RWPE2 (cell line): ENCODE results near the gene SPTB.

Source experiments
- ATAC-seq: fragments of 200-7000 bp; cut with Tn5 transposase; 3 replicates; pipeline ENCODE4 v1.9.1; 2021; ENCODE audit warnings: low read depth
- DNase-seq: peaks from one replicate; pipeline ENCODE4 v3.0.0-alpha.2; 2020; ENCODE audit warnings: low spot score
- H3K27ac ChIP-seq: fragments of 450-650 bp; 2 replicates; pipeline ENCODE4 v1.5.1; 2017; ENCODE audit warnings: mild to moderate bottlenecking; ENCODE audit not compliant: poor library complexity, severe bottlenecking
- H3K27me3 ChIP-seq: fragments of 250-450 bp; sonication (Bioruptor Pico); 2 replicates; pipeline ENCODE4 v1.5.1; 2021; ENCODE audit warnings: mild to moderate bottlenecking, moderate library complexity; ENCODE audit not compliant: insufficient read depth, poor library complexity, severe bottlenecking
- H3K36me3 ChIP-seq: fragments of 250-450 bp; sonication (Bioruptor Pico); 2 replicates; pipeline ENCODE4 v1.5.1; 2020; ENCODE audit warnings: low read depth, mild to moderate bottlenecking, moderate library complexity
- H3K4me1 ChIP-seq: fragments of 250-450 bp; sonication (Bioruptor Pico); 2 replicates; pipeline ENCODE4 v1.5.1; 2021; ENCODE audit warnings: mild to moderate bottlenecking, moderate library complexity; ENCODE audit not compliant: insufficient read depth, poor library complexity, severe bottlenecking
- H3K4me3 ChIP-seq: fragments of 250-450 bp; sonication (Bioruptor Pico); 2 replicates; pipeline ENCODE4 v1.5.1; 2021; ENCODE audit warnings: mild to moderate bottlenecking, moderate library complexity; ENCODE audit not compliant: severe bottlenecking
- H3K9me3 ChIP-seq: fragments of 250-450 bp; sonication (Bioruptor Pico); 2 replicates; pipeline ENCODE4 v1.5.1; 2021; ENCODE audit warnings: mild to moderate bottlenecking, moderate library complexity; ENCODE audit not compliant: severe bottlenecking
- TF ChIP-seq, protein P1 (sequence below): fragments of 450-650 bp; IDR thresholded peaks from one replicate; pipeline ENCODE4 v1.5.1; 2017; ENCODE audit warnings: mild to moderate bottlenecking, moderate library complexity; ENCODE audit not compliant: poor library complexity, severe bottlenecking

SPTB gene

DNA sequence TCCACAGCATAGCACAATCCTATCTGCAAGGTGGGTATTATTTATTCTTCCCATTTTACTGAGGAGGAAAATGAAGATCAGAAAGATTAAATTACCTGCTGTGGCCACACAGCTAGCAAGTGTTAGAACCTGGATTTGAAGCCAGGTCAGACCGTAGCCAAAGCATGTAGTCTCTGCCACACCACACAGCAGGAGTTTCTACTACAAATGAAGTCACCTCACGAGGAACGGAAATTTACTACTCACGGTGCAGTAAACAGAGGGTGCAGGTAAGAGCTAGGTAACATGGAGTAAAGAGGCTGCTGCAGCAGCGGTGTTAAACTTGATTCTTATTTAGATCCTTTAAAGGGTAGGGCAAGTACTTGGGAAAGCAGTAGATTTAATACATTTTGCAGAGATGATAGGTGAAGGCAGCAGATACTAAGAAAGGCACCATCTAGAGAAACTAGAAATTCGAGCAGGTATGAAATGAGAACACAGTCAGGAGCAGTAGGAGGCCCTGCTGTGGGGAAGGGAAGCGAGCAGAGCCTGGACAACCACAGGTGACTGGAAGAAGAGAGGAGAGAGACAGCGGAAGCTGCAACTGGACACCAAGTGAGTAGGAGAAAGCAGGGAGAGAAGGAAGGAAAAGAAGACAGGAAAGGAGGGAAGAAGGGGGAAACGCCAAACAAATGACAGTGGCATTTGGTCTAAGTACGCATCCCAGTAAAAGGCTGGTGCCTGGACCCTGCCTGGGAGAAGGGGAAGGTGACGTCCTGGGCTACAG lies 21.5 kb downstream of the SPTB start:
- Histone ChIP-seq H3K4me3 (no peak overlapping the region), H3K36me3 (no peaks in the 10 kb centered on the region), H3K4me1 (no peaks in the 10 kb centered on the region), H3K27ac (no peak overlapping the region), H3K27me3 (peaks cover 8% of the 10 kb centered on the region), H3K9me3 (no peaks in the 10 kb centered on the region)
- TF ChIP-seq, protein P1, sequence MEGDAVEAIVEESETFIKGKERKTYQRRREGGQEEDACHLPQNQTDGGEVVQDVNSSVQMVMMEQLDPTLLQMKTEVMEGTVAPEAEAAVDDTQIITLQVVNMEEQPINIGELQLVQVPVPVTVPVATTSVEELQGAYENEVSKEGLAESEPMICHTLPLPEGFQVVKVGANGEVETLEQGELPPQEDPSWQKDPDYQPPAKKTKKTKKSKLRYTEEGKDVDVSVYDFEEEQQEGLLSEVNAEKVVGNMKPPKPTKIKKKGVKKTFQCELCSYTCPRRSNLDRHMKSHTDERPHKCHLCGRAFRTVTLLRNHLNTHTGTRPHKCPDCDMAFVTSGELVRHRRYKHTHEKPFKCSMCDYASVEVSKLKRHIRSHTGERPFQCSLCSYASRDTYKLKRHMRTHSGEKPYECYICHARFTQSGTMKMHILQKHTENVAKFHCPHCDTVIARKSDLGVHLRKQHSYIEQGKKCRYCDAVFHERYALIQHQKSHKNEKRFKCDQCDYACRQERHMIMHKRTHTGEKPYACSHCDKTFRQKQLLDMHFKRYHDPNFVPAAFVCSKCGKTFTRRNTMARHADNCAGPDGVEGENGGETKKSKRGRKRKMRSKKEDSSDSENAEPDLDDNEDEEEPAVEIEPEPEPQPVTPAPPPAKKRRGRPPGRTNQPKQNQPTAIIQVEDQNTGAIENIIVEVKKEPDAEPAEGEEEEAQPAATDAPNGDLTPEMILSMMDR = no peak
- ATAC-seq (no peak), DNase-seq (no peak)

DNA sequence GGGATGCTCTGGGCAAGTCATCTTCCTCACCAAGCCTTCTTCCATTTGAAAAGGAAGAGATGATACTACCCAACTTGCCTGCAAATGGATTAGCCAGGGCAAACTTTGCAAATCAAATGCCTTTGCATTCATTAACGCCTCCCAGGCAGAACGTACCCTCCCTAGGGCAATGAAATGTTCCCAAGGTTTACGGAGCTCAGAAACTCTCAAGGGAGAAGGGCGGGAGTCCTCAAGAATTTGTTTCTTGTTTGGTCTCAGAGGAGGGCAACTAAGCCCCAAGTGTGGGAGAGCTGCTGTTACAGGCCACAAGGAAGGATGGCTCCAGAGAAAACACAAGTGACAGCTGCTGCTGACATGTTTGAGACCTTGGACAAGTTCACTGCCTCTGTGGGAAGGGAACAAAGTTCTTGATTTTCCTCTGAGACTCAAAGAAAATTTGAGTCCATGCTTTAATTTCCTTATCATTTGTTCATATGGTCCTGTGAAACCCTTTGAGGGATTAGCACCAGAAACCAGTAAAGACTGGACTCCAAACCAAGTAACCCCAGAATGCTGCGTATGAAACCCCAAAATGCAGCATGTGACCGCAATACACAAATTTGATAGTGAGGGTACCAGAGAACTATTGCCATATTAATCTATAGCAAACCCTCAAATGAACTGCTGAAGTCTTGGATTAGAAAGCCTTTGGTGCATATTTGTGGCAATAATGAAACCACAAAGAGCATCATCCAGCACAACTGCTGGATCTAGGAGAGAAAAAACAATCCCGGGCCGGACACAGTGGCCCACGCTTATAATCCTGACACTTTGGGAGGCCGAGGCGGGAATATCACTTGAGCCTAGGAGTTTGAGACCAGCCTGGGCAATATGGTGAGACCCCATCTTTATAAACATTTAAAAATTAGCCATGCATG lies 22.9 kb downstream of the SPTB start:
- Histone ChIP-seq H3K27ac (no peak overlapping the region), H3K4me1 (no peaks in the 10 kb centered on the region), H3K9me3 (no peaks in the 10 kb centered on the region), H3K4me3 (no peak overlapping the region), H3K27me3 (peaks cover 8% of the 10 kb centered on the region), H3K36me3 (no peaks in the 10 kb centered on the region)
- TF ChIP-seq, protein P1 = no peak
- ATAC-seq (no peak), DNase-seq (no peak)

DNA sequence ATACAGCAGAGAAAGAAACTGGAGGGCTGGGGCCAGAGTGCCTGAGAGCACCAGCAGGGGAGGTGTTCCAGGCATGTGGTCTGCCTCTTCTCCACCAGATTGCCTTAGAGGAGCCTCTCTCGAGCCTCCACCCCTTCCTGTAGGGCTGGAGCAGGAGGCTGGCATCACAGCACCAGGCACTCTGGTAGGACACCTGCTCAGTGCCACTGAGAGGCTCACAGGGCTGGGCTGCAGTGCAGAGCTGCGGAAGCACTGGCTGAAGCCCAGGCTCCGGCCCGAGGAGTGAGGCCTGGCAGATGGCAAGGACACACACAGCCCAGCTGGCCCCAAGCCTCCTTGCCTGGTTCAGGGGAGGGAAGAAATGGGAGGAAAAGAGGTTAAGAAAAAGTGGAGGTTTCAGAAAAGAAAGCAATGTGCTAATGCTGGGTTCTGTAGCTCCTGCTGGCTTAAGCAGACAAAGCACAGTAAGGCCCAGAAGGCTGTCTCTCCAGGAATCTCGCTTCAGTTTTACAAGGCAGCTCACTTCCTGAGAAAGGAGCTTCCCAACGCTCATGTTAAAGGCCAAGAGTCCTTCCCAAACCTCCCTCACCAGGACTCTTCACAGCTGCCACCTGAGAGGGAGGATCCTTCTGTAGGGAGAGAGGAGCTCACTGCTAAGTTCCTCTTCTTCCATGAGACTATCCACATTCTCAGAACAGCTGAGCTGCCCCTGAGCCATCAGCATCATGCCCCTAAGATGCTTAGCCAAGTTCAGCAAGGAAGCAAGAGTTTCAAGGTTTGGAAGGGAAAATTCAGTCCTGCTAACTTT lies 23.8 kb downstream of the SPTB start:
- Histone ChIP-seq H3K27ac (no peak overlapping the region), H3K27me3 (peaks cover 8% of the 10 kb centered on the region), H3K4me3 (no peak overlapping the region), H3K36me3 (no peaks in the 10 kb centered on the region), H3K9me3 (no peaks in the 10 kb centered on the region), H3K4me1 (no peaks in the 10 kb centered on the region)
- DNase-seq = no peak
- no peak for ATAC-seq
- TF ChIP-seq, protein P1 = no peak

DNA sequence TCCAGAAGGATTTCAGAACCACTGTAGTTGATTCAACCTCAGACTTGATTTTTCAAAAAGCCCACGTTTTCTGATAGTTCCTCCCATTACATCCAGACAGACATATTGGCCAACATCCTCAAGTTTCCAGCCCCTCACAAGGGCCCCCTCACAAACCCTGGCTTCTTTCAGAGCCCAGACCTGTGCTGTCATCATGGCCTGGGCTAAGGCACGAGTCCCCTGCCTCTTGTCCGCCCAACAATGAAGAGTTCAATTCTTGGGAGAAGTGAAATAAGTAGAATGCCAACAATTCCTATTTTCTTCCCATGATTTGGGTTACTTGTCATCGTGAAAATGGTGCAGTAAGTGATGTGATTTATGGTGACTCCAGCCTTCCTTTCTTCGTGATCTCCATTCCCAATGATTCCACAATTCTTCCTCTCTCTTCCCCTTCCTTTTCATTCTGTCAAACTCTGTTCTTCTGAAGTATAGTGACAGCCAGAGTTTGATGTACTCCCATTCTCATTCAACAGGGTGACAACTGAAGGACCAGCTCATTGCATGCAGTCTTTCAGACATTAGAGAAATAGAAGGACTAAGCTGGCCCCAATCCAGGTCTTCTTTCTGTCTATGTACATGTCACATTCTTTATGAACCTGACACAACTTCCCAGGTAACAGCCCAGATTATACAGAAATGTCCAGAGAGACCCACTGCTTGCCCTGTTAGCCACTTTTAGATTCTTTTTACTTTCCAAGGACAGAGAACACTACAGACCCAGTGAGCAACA lies 29.2 kb downstream of the SPTB start:
- Histone ChIP-seq H3K4me1 (no peaks in the 10 kb centered on the region), H3K4me3 (no peak overlapping the region), H3K36me3 (no peaks in the 10 kb centered on the region), H3K27me3 (peaks cover 39% of the 10 kb centered on the region), H3K27ac (no peak overlapping the region), H3K9me3 (no peaks in the 10 kb centered on the region)
- TF ChIP-seq, protein P1 = no peak
- no peak for ATAC-seq
- no peak for DNase-seq
